ENCODE results near the gene GALNTL6. TPM values are rescaled to one million over a fixed set of nuclear protein-coding genes. Genes with fewer than 3 reads are reported as not detected.

GALNTL6 gene
- total RNA-seq, 1 donor from 2014 or later = 10.0 TPM

GRCh38 chr4:172125443-172125842 is 312.2 kb downstream of the GALNTL6 start:
- DNase-seq = no peak

GRCh38 chr4:172127168-172127567 is 314.0 kb downstream of the GALNTL6 start:
- DNase-seq = no peak

GRCh38 chr4:172129593-172129992 is 316.4 kb downstream of the GALNTL6 start:
- no peak for DNase-seq

- DNase-seq = no peak
Observed at GRCh38 chr4:172134521-172134920, 321.3 kb downstream of the GALNTL6 start.

- no peak for DNase-seq
Observed at GRCh38 chr4:172141025-172141424, 327.8 kb downstream of the GALNTL6 start.

GRCh38 chr4:172142281-172142741 is 329.1 kb downstream of the GALNTL6 start:
- no peak for DNase-seq

- DNase-seq = no peak
Observed at GRCh38 chr4:172143605-172144314, 330.6 kb downstream of the GALNTL6 start.

GRCh38 chr4:172147687-172148086 is 334.5 kb downstream of the GALNTL6 start:
- no peak for DNase-seq

GRCh38 chr4:172149329-172149728 is 336.1 kb downstream of the GALNTL6 start:
- no peak for DNase-seq

GRCh38 chr4:172152284-172152683 is 339.1 kb downstream of the GALNTL6 start:
- DNase-seq = no peak

GRCh38 chr4:172153719-172154118 is 340.5 kb downstream of the GALNTL6 start:
- DNase-seq = no peak

GRCh38 chr4:172155838-172156345 is 342.7 kb downstream of the GALNTL6 start:
- DNase-seq = no peak

GRCh38 chr4:172157946-172158345 is 344.7 kb downstream of the GALNTL6 start:
- no peak for DNase-seq

- no peak for DNase-seq
Observed at GRCh38 chr4:172163215-172163614, 350.0 kb downstream of the GALNTL6 start.

- no peak for DNase-seq
Observed at GRCh38 chr4:172168888-172169287, 355.7 kb downstream of the GALNTL6 start.

GRCh38 chr4:172169871-172170270 is 356.7 kb downstream of the GALNTL6 start:
- no peak for DNase-seq

- no peak for DNase-seq
Observed at GRCh38 chr4:172173206-172173605, 360.0 kb downstream of the GALNTL6 start.

GRCh38 chr4:172177382-172177781 is 364.2 kb downstream of the GALNTL6 start:
- DNase-seq = no peak

GRCh38 chr4:172188248-172188988 is 375.2 kb downstream of the GALNTL6 start:
- DNase-seq = no peak

- DNase-seq = no peak
Observed at GRCh38 chr4:172202480-172203076, 389.4 kb downstream of the GALNTL6 start.

GRCh38 chr4:172207258-172207657 is 394.1 kb downstream of the GALNTL6 start:
- no peak for DNase-seq

GRCh38 chr4:172207886-172208285 is 394.7 kb downstream of the GALNTL6 start:
- no peak for DNase-seq

GRCh38 chr4:172220679-172221078 is 407.5 kb downstream of the GALNTL6 start:
- no peak for DNase-seq
